Liver (tissue), 9 donors: ENCODE results near the gene ARHGEF7. TPM values are rescaled to one million over a fixed set of nuclear protein-coding genes. Genes with fewer than 3 reads are reported as not detected.

Source experiments
- DNase-seq: peaks from one replicate; pipeline ENCODE4 v3.0.0-alpha.2; 2017; ENCODE audit warnings: low spot score
- H3K27ac ChIP-seq, 2 donors: one replicate each; pipeline ENCODE4 v1.7.0; 2013; ENCODE audit warnings: inconsistent platforms in 2 of 2, low read length in 2 of 2, control low read depth in 1 of 2, low read depth in 1 of 2, mild to moderate bottlenecking in 1 of 2
- H3K27me3 ChIP-seq, 4 donors: one replicate each; pipeline versions ENCODE4 v1.6.1 to v1.7.0; 2013; ENCODE audit warnings: low read length in 3 of 4, inconsistent platforms in 1 of 4, mild to moderate bottlenecking in 1 of 4, moderate library complexity in 1 of 4; ENCODE audit not compliant: control insufficient read depth in 4 of 4, insufficient read depth in 4 of 4
- H3K36me3 ChIP-seq, 4 donors: one replicate each; pipeline versions ENCODE4 v1.6.1 to v1.7.0; 2013; ENCODE audit warnings: low read length in 3 of 4, mild to moderate bottlenecking in 3 of 4, low read depth in 1 of 4, moderate library complexity in 1 of 4; ENCODE audit not compliant: control insufficient read depth in 4 of 4, insufficient read depth in 3 of 4
- H3K4me1 ChIP-seq, 4 donors: one replicate each; pipeline versions ENCODE4 v1.6.1 to v1.7.0; 2013; ENCODE audit warnings: low read length in 3 of 4, mild to moderate bottlenecking in 3 of 4, moderate library complexity in 1 of 4; ENCODE audit not compliant: control insufficient read depth in 4 of 4, insufficient read depth in 4 of 4
- H3K4me3 ChIP-seq, 3 donors: one replicate each; pipeline versions ENCODE4 v1.6.1 to v1.7.0; 2013; ENCODE audit warnings: low read length in 3 of 3, control low read depth in 1 of 3, low read depth in 1 of 3, mild to moderate bottlenecking in 1 of 3
- H3K9ac ChIP-seq, 2 donors: one replicate each; pipeline ENCODE4 v1.7.0; 2013; ENCODE audit warnings: low read length in 2 of 2, mild to moderate bottlenecking in 2 of 2, moderate library complexity in 2 of 2, control low read depth in 1 of 2, low read depth in 1 of 2
- H3K9me3 ChIP-seq, 4 donors: one replicate each; pipeline versions ENCODE4 v1.6.1 to v1.7.0; 2013; ENCODE audit warnings: low read length in 3 of 4; ENCODE audit not compliant: control insufficient read depth in 4 of 4
- ATF3 ChIP-seq: IDR thresholded peaks from 2 replicates; pipeline ENCODE4 v1.6.1; 2016; ENCODE audit warnings: antibody characterized with exemption
- EGR1 ChIP-seq, 2 donors: IDR thresholded peaks; 2 replicates each; pipeline ENCODE4 v1.6.1; 2016 to 2018; ENCODE audit warnings: antibody characterized with exemption in 2 of 2, low read depth in 2 of 2
- FOXA1 ChIP-seq: IDR thresholded peaks from 2 replicates; pipeline ENCODE4 v1.6.1; 2016; ENCODE audit warnings: antibody characterized with exemption
- FOXA2 ChIP-seq: IDR thresholded peaks from 2 replicates; pipeline ENCODE4 v1.6.1; 2016; ENCODE audit warnings: antibody characterized with exemption
- HNF4A ChIP-seq, 2 donors: conservative IDR thresholded peaks; 2 replicates each; pipeline ENCODE4 v1.6.1; 2016; ENCODE audit warnings: antibody characterized with exemption in 2 of 2, mild to moderate bottlenecking in 2 of 2
- NR2F2 ChIP-seq: IDR thresholded peaks from 2 replicates; pipeline ENCODE4 v1.6.1; 2016; ENCODE audit warnings: antibody characterized with exemption
- RAD21 ChIP-seq, 2 donors: IDR thresholded peaks; 2 replicates each; pipeline ENCODE4 v1.6.1; 2016; ENCODE audit warnings: antibody characterized with exemption in 2 of 2, mild to moderate bottlenecking in 2 of 2
- RXRA ChIP-seq, 2 donors: IDR thresholded peaks; 2 replicates each; pipeline ENCODE4 v1.6.1; 2017 to 2018; ENCODE audit warnings: antibody characterized with exemption in 2 of 2, mild to moderate bottlenecking in 1 of 2
- SP1 ChIP-seq: IDR thresholded peaks from 2 replicates; pipeline ENCODE4 v1.6.1; 2018; ENCODE audit warnings: antibody characterized with exemption, mild to moderate bottlenecking
- YY1 ChIP-seq: IDR thresholded peaks from 2 replicates; pipeline ENCODE4 v1.6.1; 2016; ENCODE audit warnings: antibody characterized with exemption, mild to moderate bottlenecking
- WGBS: extraction: QIAGEN DNeasy Blood & Tissue Kit; methylation state at CpG from one replicate; pipeline ENCODE4 v1.1.7; 2013; 5-methylcytosine and 5-hydroxymethylcytosine counted together
- polyA plus RNA-seq, 2 donors: library from polyadenylated mRNA; stranded (reverse) in 1 of 2; unstranded in 1 of 2; fragments of 200-250 nt in 1 of 2; fragments of >200 nt in 1 of 2; fragmentation: Nextera tagmentation in 1 of 2; extraction: Ambion mirVana in 1 of 2; gene quantifications; one replicate each; pipeline versions ENCODE4 v1.2.1 to v1.2.3, GENCODE V29; 2013 to 2015
- total RNA-seq, 2 donors: library from RNA; depleted of rRNA; stranded (reverse); fragments of >200 nt; gene quantifications; one replicate each; pipeline ENCODE4 v1.2.3, GENCODE V29; 2014
- TF ChIP-seq, protein P1 (sequence below): IDR thresholded peaks from 2 replicates; pipeline ENCODE4 v1.6.1; 2016; ENCODE audit warnings: antibody characterized with exemption
- TF ChIP-seq, protein P2 (sequence below): IDR thresholded peaks from 2 replicates; pipeline ENCODE4 v1.6.1; 2016; ENCODE audit warnings: antibody characterized with exemption, mild to moderate bottlenecking
- TF ChIP-seq, protein P3 (sequence below): fragments of 150-350 bp; IDR thresholded peaks from 2 replicates; pipeline ENCODE4 v1.5.1; 2017; ENCODE audit warnings: improper control_type of control experiment, low read depth, low read length; ENCODE audit not compliant: missing input control
- TF ChIP-seq, protein P4 (sequence below): IDR thresholded peaks from 2 replicates; pipeline ENCODE4 v1.6.1; 2016; ENCODE audit warnings: antibody characterized with exemption
- donor health status: healthy.
- donor health status: healthy.
- donor health status: healthy.
- donor health status: healthy.
- donor health status: healthy.

The ARHGEF7 gene
- total and polyA plus RNA-seq, 4 donors: 10.3 to 37.5 (median 20.1) TPM

DNA sequence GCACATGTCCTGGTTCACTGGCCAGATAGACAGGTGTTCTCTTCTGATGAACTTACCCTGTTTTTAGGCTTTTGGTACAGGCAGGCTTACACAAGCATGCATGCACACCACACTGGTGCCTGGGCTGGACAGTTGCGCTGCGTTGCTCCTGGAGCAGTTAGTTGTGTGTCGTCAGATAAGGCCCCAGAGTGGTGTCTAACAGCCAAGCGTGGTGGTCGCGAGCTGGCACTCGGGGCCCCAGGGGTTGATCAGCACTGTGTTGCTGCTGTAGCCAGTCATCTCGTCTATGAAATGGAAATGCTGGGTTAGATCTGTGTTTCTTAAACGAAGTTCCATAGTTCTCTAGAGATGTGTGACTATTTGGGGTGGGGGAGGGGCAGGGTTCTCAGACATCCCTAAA lies 180.8 kb downstream of the ARHGEF7 start:
- DNase-seq: no peak
- Histone ChIP-seq H3K27me3 (no peaks in the 10 kb centered on the region), H3K4me1 (no peaks in the 10 kb centered on the region), H3K9me3 (no peaks in the 10 kb centered on the region), H3K4me3 (no peak overlapping the region), H3K27ac (no peak overlapping the region), H3K9ac (no peak overlapping the region), H3K36me3 (peaks cover 8 to 41% (median 29%) of the 10 kb centered on the region in 4 donors)
- 97% methylated on average over 9 of the region's 9 CpGs for WGBS
- TF ChIP-seq SP1 (no peak), RXRA (IDR thresholded peaks at IDR 0.05) (no peak), EGR1 (IDR thresholded peaks at IDR 0.05; ENCODE audit: low read depth in 2 of 2) (no peak), YY1 (no peak), ATF3 (no peak), HNF4A (conservative IDR thresholded peaks at IDR 0.05) (no peak), NR2F2 (no peak), FOXA1 (no peak)
- TF ChIP-seq, protein P1, sequence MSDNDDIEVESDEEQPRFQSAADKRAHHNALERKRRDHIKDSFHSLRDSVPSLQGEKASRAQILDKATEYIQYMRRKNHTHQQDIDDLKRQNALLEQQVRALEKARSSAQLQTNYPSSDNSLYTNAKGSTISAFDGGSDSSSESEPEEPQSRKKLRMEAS: no peak
- TF ChIP-seq, protein P2, sequence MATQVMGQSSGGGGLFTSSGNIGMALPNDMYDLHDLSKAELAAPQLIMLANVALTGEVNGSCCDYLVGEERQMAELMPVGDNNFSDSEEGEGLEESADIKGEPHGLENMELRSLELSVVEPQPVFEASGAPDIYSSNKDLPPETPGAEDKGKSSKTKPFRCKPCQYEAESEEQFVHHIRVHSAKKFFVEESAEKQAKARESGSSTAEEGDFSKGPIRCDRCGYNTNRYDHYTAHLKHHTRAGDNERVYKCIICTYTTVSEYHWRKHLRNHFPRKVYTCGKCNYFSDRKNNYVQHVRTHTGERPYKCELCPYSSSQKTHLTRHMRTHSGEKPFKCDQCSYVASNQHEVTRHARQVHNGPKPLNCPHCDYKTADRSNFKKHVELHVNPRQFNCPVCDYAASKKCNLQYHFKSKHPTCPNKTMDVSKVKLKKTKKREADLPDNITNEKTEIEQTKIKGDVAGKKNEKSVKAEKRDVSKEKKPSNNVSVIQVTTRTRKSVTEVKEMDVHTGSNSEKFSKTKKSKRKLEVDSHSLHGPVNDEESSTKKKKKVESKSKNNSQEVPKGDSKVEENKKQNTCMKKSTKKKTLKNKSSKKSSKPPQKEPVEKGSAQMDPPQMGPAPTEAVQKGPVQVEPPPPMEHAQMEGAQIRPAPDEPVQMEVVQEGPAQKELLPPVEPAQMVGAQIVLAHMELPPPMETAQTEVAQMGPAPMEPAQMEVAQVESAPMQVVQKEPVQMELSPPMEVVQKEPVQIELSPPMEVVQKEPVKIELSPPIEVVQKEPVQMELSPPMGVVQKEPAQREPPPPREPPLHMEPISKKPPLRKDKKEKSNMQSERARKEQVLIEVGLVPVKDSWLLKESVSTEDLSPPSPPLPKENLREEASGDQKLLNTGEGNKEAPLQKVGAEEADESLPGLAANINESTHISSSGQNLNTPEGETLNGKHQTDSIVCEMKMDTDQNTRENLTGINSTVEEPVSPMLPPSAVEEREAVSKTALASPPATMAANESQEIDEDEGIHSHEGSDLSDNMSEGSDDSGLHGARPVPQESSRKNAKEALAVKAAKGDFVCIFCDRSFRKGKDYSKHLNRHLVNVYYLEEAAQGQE: no peak
- TF ChIP-seq, protein P3, sequence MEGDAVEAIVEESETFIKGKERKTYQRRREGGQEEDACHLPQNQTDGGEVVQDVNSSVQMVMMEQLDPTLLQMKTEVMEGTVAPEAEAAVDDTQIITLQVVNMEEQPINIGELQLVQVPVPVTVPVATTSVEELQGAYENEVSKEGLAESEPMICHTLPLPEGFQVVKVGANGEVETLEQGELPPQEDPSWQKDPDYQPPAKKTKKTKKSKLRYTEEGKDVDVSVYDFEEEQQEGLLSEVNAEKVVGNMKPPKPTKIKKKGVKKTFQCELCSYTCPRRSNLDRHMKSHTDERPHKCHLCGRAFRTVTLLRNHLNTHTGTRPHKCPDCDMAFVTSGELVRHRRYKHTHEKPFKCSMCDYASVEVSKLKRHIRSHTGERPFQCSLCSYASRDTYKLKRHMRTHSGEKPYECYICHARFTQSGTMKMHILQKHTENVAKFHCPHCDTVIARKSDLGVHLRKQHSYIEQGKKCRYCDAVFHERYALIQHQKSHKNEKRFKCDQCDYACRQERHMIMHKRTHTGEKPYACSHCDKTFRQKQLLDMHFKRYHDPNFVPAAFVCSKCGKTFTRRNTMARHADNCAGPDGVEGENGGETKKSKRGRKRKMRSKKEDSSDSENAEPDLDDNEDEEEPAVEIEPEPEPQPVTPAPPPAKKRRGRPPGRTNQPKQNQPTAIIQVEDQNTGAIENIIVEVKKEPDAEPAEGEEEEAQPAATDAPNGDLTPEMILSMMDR: no peak
- TF ChIP-seq, protein P4, sequence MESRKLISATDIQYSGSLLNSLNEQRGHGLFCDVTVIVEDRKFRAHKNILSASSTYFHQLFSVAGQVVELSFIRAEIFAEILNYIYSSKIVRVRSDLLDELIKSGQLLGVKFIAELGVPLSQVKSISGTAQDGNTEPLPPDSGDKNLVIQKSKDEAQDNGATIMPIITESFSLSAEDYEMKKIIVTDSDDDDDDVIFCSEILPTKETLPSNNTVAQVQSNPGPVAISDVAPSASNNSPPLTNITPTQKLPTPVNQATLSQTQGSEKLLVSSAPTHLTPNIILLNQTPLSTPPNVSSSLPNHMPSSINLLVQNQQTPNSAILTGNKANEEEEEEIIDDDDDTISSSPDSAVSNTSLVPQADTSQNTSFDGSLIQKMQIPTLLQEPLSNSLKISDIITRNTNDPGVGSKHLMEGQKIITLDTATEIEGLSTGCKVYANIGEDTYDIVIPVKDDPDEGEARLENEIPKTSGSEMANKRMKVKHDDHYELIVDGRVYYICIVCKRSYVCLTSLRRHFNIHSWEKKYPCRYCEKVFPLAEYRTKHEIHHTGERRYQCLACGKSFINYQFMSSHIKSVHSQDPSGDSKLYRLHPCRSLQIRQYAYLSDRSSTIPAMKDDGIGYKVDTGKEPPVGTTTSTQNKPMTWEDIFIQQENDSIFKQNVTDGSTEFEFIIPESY: no peak

DNA sequence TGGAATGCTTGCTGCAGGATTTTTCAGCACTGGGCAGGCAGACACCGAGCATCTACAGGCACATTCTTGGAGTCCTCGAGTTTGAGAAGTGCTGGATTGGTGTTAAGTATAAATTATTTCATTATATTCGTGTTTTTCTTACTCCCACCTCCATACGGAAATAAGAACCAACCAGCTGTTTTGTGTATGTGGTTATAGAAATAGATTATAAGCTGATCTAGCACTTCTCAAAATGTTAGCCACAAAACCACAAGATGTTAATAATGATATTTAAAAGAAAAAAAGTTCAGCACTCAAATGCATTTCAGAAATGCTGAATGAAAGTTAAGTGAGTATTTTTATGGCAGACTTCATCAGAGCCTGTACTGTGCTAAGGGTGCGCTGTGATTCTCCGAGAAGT lies 181.3 kb downstream of the ARHGEF7 start:
- no peaks in the 10 kb centered on the region for H3K27me3 ChIP-seq
- H3K4me3 ChIP-seq: no peak overlapping the region
- no peaks in the 10 kb centered on the region for H3K9me3 ChIP-seq
- H3K9ac ChIP-seq: no peak overlapping the region
- 84% methylated on average over 6 of the region's 6 CpGs for WGBS
- no peak overlapping the region for H3K27ac ChIP-seq
- H3K4me1 ChIP-seq: no peaks in the 10 kb centered on the region
- H3K36me3 ChIP-seq: peaks cover 6 to 43% (median 30%) of the 10 kb centered on the region in 4 donors
- TF ChIP-seq, protein P2: no peak
- TF ChIP-seq, protein P4: no peak
- TF ChIP-seq FOXA2 (no peak), SP1 (no peak), HNF4A (conservative IDR thresholded peaks at IDR 0.05) (no peak), ATF3 (no peak), NR2F2 (no peak), RAD21 (IDR thresholded peaks at IDR 0.05) (no peak)
- no peak for DNase-seq
